SU-DHL-6 (cell line): ENCODE data around the gene FAM53B.

Source experiments
- H2AFZ ChIP-seq: fragments of 200-600 bp; sonication (generic); 2 replicates; pipeline ENCODE4 v1.6.1; 2014; ENCODE audit warnings: low read depth, mild to moderate bottlenecking, moderate library complexity, mixed read lengths, antibody characterized with exemption, low read length; ENCODE audit not compliant: severe bottlenecking
- H3F3A ChIP-seq: fragments of 200-600 bp; shearing (Covaris generic); 2 replicates; pipeline ENCODE4 v1.6.0; 2016; ENCODE audit warnings: antibody characterized with exemption, mild to moderate bottlenecking; ENCODE audit not compliant: insufficient read depth
- H3K27ac ChIP-seq: fragments of 200-600 bp; sonication (generic); 2 replicates; pipeline ENCODE4 v1.5.1; 2016; ENCODE audit warnings: low read depth, mild to moderate bottlenecking, low read length, moderate library complexity, mixed read lengths
- H3K27me3 ChIP-seq: fragments of 200-600 bp; sonication (generic), shearing (Covaris generic); 2 replicates; pipeline ENCODE4 v1.6.0; 2014; ENCODE audit warnings: mild to moderate bottlenecking, low read length
- H3K36me3 ChIP-seq: fragments of 200-600 bp; sonication (generic); 2 replicates; pipeline ENCODE4 v1.6.1; 2014; ENCODE audit warnings: mild to moderate bottlenecking, low read length, mixed read lengths
- H3K4me2 ChIP-seq: fragments of 300-600, 200-600 bp; shearing (Covaris generic), sonication (generic); 2 replicates; pipeline ENCODE4 v1.6.0; 2014; ENCODE audit warnings: low read length, low read depth, mild to moderate bottlenecking; ENCODE audit not compliant: poor library complexity, severe bottlenecking
- H3K4me3 ChIP-seq: fragments of 200-600 bp; sonication (generic); 2 replicates; pipeline ENCODE4 v1.5.1; 2014; ENCODE audit warnings: antibody characterized with exemption, low read length, mild to moderate bottlenecking, mixed read lengths; ENCODE audit not compliant: insufficient read depth, poor library complexity, severe bottlenecking
- H3K79me2 ChIP-seq: fragments of 200-600 bp; sonication (generic); 2 replicates; pipeline ENCODE4 v1.6.1; 2014; ENCODE audit warnings: mild to moderate bottlenecking, low read length, moderate library complexity; ENCODE audit not compliant: insufficient read depth
- H3K9ac ChIP-seq: fragments of 200-600 bp; sonication (generic); 2 replicates; pipeline ENCODE4 v1.7.0; 2014; ENCODE audit warnings: mild to moderate bottlenecking, low read length
- H3K9me2 ChIP-seq: fragments of 200-600 bp; sonication (generic); replicated peaks from 2 replicates; pipeline ENCODE4 v1.6.1; 2014; ENCODE audit warnings: low read length; ENCODE audit not compliant: insufficient read depth
- H3K9me3 ChIP-seq: fragments of 200-600 bp; sonication (generic); 2 replicates; pipeline ENCODE4 v1.6.1; 2014; ENCODE audit warnings: low read length, mixed read lengths; ENCODE audit not compliant: insufficient read depth
- H4K20me1 ChIP-seq: fragments of 200-600 bp; sonication (generic); 2 replicates; pipeline ENCODE4 v1.6.1; 2014; ENCODE audit warnings: low read depth, mild to moderate bottlenecking, antibody characterized with exemption, low read length, moderate library complexity, mixed read lengths
- CTCF ChIP-seq: fragments of 200-600 bp; sonication (generic); IDR thresholded peaks from one replicate; pipeline ENCODE4 v1.5.1; 2017; ENCODE audit warnings: antibody characterized with exemption, mild to moderate bottlenecking, low read length, moderate library complexity; ENCODE audit not compliant: insufficient read depth, poor library complexity, severe bottlenecking
- EZH2phosphoT487 ChIP-seq: fragments of 200-600 bp; sonication (generic), shearing (Covaris generic); conservative IDR thresholded peaks from 2 replicates; pipeline ENCODE4 v1.6.1; 2018; ENCODE audit warnings: mild to moderate bottlenecking, antibody characterized with exemption, low read length, moderate library complexity, mixed read lengths

FAM53B gene

DNA sequence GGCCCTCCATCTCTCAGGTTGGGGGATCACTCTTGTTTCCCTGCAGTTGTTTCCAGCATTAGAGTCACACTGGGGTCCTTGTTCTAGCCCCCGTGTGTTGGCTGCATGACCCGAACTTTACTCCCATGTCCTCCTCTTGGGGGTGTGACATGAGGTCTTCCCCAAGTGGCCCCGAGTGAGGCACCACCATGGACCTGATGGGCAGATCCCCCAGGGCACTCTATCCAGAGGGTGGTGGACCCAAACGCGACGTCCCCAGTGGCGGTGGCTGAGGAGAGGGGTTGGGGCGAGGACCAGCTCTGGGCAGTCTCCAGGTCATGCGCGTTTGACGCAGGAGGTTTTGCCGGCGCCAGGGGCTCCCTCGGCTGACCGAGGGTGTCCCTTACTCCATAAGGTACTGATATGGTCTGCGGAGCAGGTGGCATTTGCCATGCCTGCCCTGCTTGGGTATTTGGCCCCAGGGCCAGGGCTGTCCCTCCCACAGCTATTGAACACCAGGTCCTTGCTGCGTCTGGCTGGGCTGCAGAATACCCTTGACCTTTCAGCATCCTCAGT lies 150.7 kb downstream of the FAM53B start:
- Histone ChIP-seq H3K36me3 (no peaks in the 10 kb centered on the region), H3F3A (peaks cover 16% of the 10 kb centered on the region), H3K9ac (no peak overlapping the region), H3K27me3 (no peaks in the 10 kb centered on the region), H2AFZ (no peak overlapping the region), H3K4me3 (no peak overlapping the region), H3K9me3 (no peaks in the 10 kb centered on the region), H3K27ac (no peak overlapping the region), H3K79me2 (no peaks in the 10 kb centered on the region), H4K20me1 (no peaks in the 10 kb centered on the region), H3K4me2 (no peak overlapping the region), H3K9me2 (no peaks in the 10 kb centered on the region)
- TF ChIP-seq CTCF, result no peak
- no peak for TF ChIP-seq EZH2phosphoT487

GRCh38 chr10:124592736-124593430 lies 151.3 kb downstream of the FAM53B start:
- H3K36me3 ChIP-seq, result no peaks in the 10 kb centered on the region
- no peaks in the 10 kb centered on the region for H3K9me3 ChIP-seq
- H3K79me2 ChIP-seq, result no peaks in the 10 kb centered on the region
- H3K4me3 ChIP-seq, result no peak overlapping the region
- H3K4me2 ChIP-seq, result no peak overlapping the region
- H3K27ac ChIP-seq, result no peak overlapping the region
- TF ChIP-seq CTCF (no peak), EZH2phosphoT487 (no peak)
- no peak overlapping the region for H2AFZ ChIP-seq
- H3K9ac ChIP-seq, result no peak overlapping the region
- H3F3A ChIP-seq, result peaks cover 10% of the 10 kb centered on the region
- H3K9me2 ChIP-seq, result no peaks in the 10 kb centered on the region
- no peaks in the 10 kb centered on the region for H4K20me1 ChIP-seq
- H3K27me3 ChIP-seq, result no peaks in the 10 kb centered on the region

GRCh38 chr10:124592101-124592500 lies 152.1 kb downstream of the FAM53B start:
- no peak for TF ChIP-seq EZH2phosphoT487
- TF ChIP-seq CTCF, result no peak
- H3K9ac ChIP-seq, result no peak overlapping the region

More at GRCh38 chr10:124592101-124592500, 152.1 kb downstream of the FAM53B start:
- Histone ChIP-seq H3K27ac (no peak overlapping the region), H3K9me2 (no peaks in the 10 kb centered on the region), H4K20me1 (no peaks in the 10 kb centered on the region), H3K79me2 (no peaks in the 10 kb centered on the region), H3K4me3 (no peak overlapping the region), H2AFZ (no peak overlapping the region), H3K4me2 (no peak overlapping the region), H3K36me3 (no peaks in the 10 kb centered on the region), H3F3A (peaks cover 2% of the 10 kb centered on the region), H3K27me3 (no peaks in the 10 kb centered on the region), H3K9me3 (no peaks in the 10 kb centered on the region)
